MM.1S (cell line): ENCODE results near the gene MND1.

Experiments used
- EZH2phosphoT487 ChIP-seq: fragments of 300-600 bp; sonication (generic); IDR thresholded peaks from 2 replicates; pipeline ENCODE4 v1.6.1; 2018; ENCODE audit warnings: antibody characterized with exemption, low read length
- TF ChIP-seq, protein P1 (sequence below): fragments of 300-600 bp; sonication (generic); IDR thresholded peaks from 2 replicates; pipeline ENCODE4 v1.5.1; 2016; ENCODE audit warnings: antibody characterized with exemption, low read length, mixed read lengths

DNA sequence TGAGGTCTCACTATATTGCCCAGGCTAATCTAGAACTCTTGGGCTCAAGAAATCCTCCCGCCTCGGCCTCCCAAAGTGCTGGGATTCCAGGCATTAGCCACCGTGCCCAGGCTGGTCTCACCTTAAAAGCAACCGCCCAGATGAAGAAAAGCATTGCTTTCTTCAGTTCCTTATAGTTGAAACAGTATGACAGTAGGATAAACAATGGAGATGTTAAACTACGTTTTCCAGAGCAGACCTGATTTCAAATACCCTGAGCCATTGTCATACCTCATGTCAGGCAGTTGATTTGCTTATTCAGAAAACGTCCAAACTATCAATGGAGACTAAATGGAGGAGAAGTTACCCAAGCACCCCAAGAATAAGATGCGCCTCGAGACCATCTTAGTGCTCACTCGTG is 95.3 kb downstream of the MND1 start:
- TF ChIP-seq, protein P1, sequence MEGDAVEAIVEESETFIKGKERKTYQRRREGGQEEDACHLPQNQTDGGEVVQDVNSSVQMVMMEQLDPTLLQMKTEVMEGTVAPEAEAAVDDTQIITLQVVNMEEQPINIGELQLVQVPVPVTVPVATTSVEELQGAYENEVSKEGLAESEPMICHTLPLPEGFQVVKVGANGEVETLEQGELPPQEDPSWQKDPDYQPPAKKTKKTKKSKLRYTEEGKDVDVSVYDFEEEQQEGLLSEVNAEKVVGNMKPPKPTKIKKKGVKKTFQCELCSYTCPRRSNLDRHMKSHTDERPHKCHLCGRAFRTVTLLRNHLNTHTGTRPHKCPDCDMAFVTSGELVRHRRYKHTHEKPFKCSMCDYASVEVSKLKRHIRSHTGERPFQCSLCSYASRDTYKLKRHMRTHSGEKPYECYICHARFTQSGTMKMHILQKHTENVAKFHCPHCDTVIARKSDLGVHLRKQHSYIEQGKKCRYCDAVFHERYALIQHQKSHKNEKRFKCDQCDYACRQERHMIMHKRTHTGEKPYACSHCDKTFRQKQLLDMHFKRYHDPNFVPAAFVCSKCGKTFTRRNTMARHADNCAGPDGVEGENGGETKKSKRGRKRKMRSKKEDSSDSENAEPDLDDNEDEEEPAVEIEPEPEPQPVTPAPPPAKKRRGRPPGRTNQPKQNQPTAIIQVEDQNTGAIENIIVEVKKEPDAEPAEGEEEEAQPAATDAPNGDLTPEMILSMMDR = no peak
- no peak for TF ChIP-seq EZH2phosphoT487
